HepG2 (cell line): Measurements from ENCODE around the gene IQCC. TPM values are rescaled to one million over a fixed set of nuclear protein-coding genes. Genes with fewer than 3 reads are reported as not detected.
A peak's percentile ranks its signal among the peaks of the same experiment; 100 is the strongest.

Experiments used
- ATF7 ChIP-seq, 2 experiments: fragments of 450-650 bp in 1 of 2; sonication (generic) in 1 of 2; formaldehyde crosslinking in 1 of 2; IDR thresholded peaks; 2 replicates each; pipeline versions ENCODE4 v1.4.0 to v1.6.1; 2016 to 2020; ENCODE audit warnings: antibody characterized with exemption in 1 of 2, mild to moderate bottlenecking in 1 of 2, missing genetic modification reagents in 1 of 2
- GZF1 ChIP-seq: sonication (generic); formaldehyde crosslinking; IDR thresholded peaks from 2 replicates; pipeline ENCODE4 v1.5.1; 2020; ENCODE audit warnings: mild to moderate bottlenecking, missing genetic modification reagents
- HIC2 ChIP-seq: sonication (generic); formaldehyde crosslinking; IDR thresholded peaks from 2 replicates; pipeline ENCODE4 v1.9.0; 2022; ENCODE audit warnings: low read depth, missing genetic modification reagents
- KIAA2018 ChIP-seq: sonication (generic); formaldehyde crosslinking; IDR thresholded peaks from 2 replicates; pipeline ENCODE4 v1.5.0; 2020; ENCODE audit warnings: mild to moderate bottlenecking, missing genetic modification reagents, borderline replicate concordance
- KLF12 ChIP-seq: sonication (generic); formaldehyde crosslinking; IDR thresholded peaks from 2 replicates; pipeline ENCODE4 v1.4.0; 2020; ENCODE audit warnings: missing genetic modification reagents, borderline replicate concordance
- MTA1 ChIP-seq: sonication (generic); formaldehyde crosslinking; IDR thresholded peaks from 2 replicates; pipeline ENCODE4 v1.4.0; 2020; ENCODE audit warnings: missing genetic modification reagents, mild to moderate bottlenecking, borderline replicate concordance
- NCOA2 ChIP-seq: sonication (generic); formaldehyde crosslinking; IDR thresholded peaks from 2 replicates; pipeline ENCODE4 v1.8.0; 2022; ENCODE audit warnings: inconsistent platforms
- NR3C1 ChIP-seq: sonication (generic); formaldehyde crosslinking; IDR thresholded peaks from 2 replicates; pipeline ENCODE4 v1.4.0; 2020; ENCODE audit warnings: missing genetic modification reagents
- POLR2AphosphoS2 ChIP-seq: IDR thresholded peaks from 2 replicates; pipeline ENCODE4 v1.6.1; 2011; ENCODE audit warnings: low read depth, low read length, improper control_type of control experiment
- TAF1 ChIP-seq: sonication (generic); formaldehyde crosslinking; IDR thresholded peaks from 2 replicates; pipeline ENCODE4 v1.4.0; 2020; ENCODE audit warnings: missing genetic modification reagents
- TAF15 ChIP-seq: fragments of 200-400 bp; formaldehyde crosslinking; IDR thresholded peaks from one replicate; pipeline ENCODE4 v1.6.1; 2018; ENCODE audit warnings: mild to moderate bottlenecking, low read depth, low read length; ENCODE audit not compliant: poor library complexity, severe bottlenecking
- TFDP1 ChIP-seq: IDR thresholded peaks from 2 replicates; pipeline ENCODE4 v1.6.1; 2016; ENCODE audit warnings: missing compliant biosample characterization, missing genetic modification reagents, borderline replicate concordance
- YY1 ChIP-seq: IDR thresholded peaks from 2 replicates; pipeline ENCODE4 v1.6.1; 2011; ENCODE audit warnings: low read length, low read depth, moderate library complexity, mild to moderate bottlenecking; ENCODE audit not compliant: insufficient read depth, insufficient replicate concordance
- ZNF510 ChIP-seq: sonication (generic); formaldehyde crosslinking; IDR thresholded peaks from 2 replicates; pipeline ENCODE4 v1.4.0; 2020; ENCODE audit warnings: low read depth, mild to moderate bottlenecking, missing genetic modification reagents
- ZNF546 ChIP-seq: sonication (generic); formaldehyde crosslinking; conservative IDR thresholded peaks from 2 replicates; pipeline ENCODE4 v1.8.1; 2023; ENCODE audit warnings: mild to moderate bottlenecking, missing genetic modification reagents
- ZNF567 ChIP-seq: sonication (generic); formaldehyde crosslinking; IDR thresholded peaks from 2 replicates; pipeline ENCODE4 v1.8.1; 2023; ENCODE audit warnings: mild to moderate bottlenecking, missing genetic modification reagents, borderline replicate concordance
- ZNF619 ChIP-seq: sonication (generic); formaldehyde crosslinking; IDR thresholded peaks from 2 replicates; pipeline ENCODE4 v1.4.0; 2020; ENCODE audit warnings: mild to moderate bottlenecking, missing genetic modification reagents
- ZNF737 ChIP-seq: sonication (generic); formaldehyde crosslinking; IDR thresholded peaks from 2 replicates; pipeline ENCODE4 v1.5.0; 2020; ENCODE audit warnings: missing genetic modification reagents, mild to moderate bottlenecking, borderline replicate concordance
- polyA plus RNA-seq, 8 experiments: library from polyadenylated mRNA; depleted of rRNA in 3 of 8; stranded (reverse) in 7 of 8; unstranded in 1 of 8; fragments of >200 nt; fragmentation: Illumina TruSeq in 4 of 8; extraction: Trizol in 4 of 8; gene quantifications; 2 replicates each; pipeline versions ENCODE4 v1.2.1 to v1.2.3, GENCODE V29; 2011 to 2016; ENCODE audit warnings: low read depth in 4 of 8, missing spikeins in 1 of 8, mixed read lengths in 1 of 8; ENCODE audit not compliant: insufficient read depth in 1 of 8
- total RNA-seq, 5 experiments: library from RNA; depleted of rRNA; stranded (reverse); fragments of >200 nt; fragmentation: Illumina TruSeq; extraction: Trizol; gene quantifications; 2 replicates each; pipeline ENCODE4 v1.2.3, GENCODE V29; 2016; ENCODE audit warnings: low read depth in 1 of 5

IQCC gene
- total and polyA plus RNA-seq, 2 of the 13 experiments (the other 11 are each of a cell fraction or from before 2014, with no cell fraction given) = 1.7 to 3.0 TPM

GRCh38 chr1:32221980-32222755 is 16.7 kb downstream of the IQCC start, which contains the start of the genes EIF3I and TMEM234 (continued):
- TF ChIP-seq ZNF619 (CRISPR knock-in tag) (peak; percentile 63; the same call in 1 of the 2 replicates), KLF12 (CRISPR knock-in tag) (peak; percentile 95), ZNF737 (CRISPR knock-in tag) (no peak), TAF15 (peak; percentile 34), MTA1 (CRISPR knock-in tag) (no peak), NR3C1 (no peak), NCOA2 (CRISPR knock-in tag) (no peak), ATF7 (IDR thresholded peaks at IDR 0.05) (no peak), ATF7 (CRISPR knock-in tag; IDR thresholded peaks at IDR 0.05) (no peak; the same call in 1 of the 2 replicates), TAF1 (CRISPR knock-in tag) (peak; percentile 55; the same call in 1 of the 2 replicates), KIAA2018 (no peak), ZNF567 (no peak), YY1 (peak; percentile 70), ZNF510 (CRISPR knock-in tag) (no peak), GZF1 (no peak), HIC2 (CRISPR knock-in tag) (no peak), POLR2AphosphoS2 (peak; percentile 47; the same call in 1 of the 2 replicates), TFDP1 (no peak), ZNF546 (CRISPR knock-in tag) (0 out of 2 replicates have a peak, but pooled peaks have one; percentile 47)
